NCI-H1930 (cell line): ENCODE data around the gene TUBA1C.
"Not testable (repeated sequence)": the region's sequence is repeated elsewhere in the genome, so short reads cannot be mapped to it uniquely, and the experiment has no call there.

ENCODE experiments used
- DNase-seq, 2 experiments: peaks; one replicate each; lab custom pipeline; 2025; lab: John Stamatoyannopoulos, UW

Gene TUBA1C

GRCh38 chr12:49255857-49256637 lies 8.8 kb upstream of the TUBA1C start:
- no peak for DNase-seq

DNA sequence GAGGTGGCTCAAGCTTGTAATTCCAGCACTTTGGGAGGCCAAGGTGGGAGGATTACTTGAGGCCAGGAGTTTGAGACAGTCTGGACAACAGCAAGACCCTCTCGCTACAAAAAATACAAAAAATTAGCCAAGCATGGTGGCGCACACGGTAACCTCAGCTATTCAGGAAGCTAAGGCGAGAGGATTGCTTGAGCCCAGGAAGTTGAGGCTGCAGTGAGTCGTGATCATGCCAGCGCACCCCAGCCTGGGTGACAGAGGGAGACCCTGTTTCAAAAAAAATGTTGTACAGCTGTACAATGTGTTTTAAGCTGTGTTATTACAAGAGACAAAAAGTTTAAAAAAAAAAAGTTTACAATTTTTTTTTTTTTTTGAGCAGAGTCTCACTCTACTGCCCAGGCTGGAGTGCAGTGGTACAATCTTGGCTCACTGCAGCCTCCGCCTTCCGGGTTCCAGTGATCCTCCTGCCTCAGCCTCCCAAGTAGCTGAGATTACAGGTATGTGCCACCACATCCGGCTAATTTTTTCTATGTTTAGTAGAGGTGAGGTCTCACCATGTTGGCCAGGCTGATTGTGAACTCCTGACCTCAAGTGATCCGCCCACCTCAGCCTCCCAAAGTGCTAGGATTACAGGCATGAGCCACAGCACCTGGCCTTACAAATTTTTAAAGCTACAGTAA lies 7.2 kb upstream of the TUBA1C start:
- not testable (repeated sequence) for DNase-seq

GRCh38 chr12:49259452-49259851 lies 5.4 kb upstream of the TUBA1C start:
- no peak for DNase-seq

DNA sequence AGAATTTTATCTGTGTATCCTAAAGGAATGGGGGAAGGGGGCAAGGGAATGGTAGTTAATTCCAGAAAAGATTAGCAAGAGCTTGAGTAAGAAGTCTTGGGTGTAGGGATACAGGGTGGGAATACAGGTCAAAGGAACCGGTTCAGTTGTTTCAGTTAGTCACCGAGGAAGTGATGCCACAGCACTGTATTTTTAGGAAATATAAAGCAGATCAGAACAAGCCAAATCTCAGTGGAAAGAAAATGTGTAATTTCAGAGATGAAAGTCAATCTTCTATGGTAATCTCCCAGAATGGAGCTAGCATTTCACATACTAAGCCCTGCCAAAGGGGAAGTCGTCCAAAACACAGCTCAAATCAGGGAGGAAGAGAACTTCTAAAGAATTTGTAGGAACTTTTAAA lies 4.7 kb upstream of the TUBA1C start:
- DNase-seq: no peak

GRCh38 chr12:49260571-49261363 lies 4.1 kb upstream of the TUBA1C start:
- DNase-seq: no peak

DNA sequence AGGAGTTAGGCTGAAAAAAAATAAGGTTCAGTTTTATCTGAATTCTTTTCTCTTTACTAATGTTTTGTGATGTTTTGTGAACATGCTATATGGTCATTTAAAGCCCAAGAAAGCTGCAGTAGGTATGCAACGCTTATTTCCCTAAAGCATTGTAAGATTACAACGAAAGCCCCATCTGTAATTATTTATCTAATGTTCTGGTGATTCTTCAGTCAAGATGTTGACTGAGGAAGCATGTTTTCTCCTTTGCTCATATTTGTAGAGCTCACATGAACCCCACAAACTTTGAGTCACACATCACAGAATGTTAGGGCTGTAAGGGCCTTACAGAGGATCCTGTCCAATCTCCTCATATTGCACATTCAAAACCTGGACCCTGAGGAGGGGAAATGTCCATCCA lies 3.2 kb upstream of the TUBA1C start:
- DNase-seq: no peak

DNA sequence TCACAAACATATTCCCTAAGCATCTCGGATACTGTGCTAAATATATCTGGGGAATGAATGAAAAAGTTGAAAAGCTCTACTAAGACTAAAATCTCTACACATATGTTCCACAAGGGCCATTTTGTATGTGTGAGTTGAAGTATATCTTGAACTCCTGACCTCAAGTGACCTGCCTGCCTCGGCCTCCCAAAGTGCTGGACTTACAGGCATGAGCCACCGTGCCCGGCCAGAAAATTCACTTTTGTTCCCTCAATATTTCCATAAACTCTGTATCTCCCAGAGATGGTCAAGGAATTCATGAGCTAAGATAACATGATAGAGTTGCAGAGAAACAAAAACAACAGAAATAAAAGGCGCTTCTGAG lies 1.5 kb upstream of the TUBA1C start:
- no peak for DNase-seq

DNA sequence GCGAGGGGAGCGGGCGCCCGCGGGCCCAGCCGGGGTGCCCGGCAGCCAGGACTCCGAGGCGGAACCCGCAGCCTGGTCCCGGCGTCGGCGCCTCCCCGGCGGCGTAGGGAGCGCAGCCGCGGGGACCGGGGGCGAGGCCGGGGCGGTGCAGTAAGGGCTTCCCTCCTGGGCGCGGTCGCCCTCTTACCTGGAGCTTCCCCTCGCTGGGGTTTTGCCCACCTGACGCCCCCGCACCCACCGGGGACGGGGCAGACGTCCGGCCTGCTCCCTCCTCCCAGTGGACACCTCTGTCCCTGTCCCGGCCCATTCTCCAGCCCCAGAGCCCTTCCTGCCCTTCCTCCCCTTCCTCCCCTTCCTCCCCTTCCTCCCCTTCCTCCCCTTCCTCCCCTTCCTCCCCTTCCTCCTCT lies 413 bp upstream of the TUBA1C start:
- DNase-seq: peak in 1 of 2 experiments; percentile 55

DNA sequence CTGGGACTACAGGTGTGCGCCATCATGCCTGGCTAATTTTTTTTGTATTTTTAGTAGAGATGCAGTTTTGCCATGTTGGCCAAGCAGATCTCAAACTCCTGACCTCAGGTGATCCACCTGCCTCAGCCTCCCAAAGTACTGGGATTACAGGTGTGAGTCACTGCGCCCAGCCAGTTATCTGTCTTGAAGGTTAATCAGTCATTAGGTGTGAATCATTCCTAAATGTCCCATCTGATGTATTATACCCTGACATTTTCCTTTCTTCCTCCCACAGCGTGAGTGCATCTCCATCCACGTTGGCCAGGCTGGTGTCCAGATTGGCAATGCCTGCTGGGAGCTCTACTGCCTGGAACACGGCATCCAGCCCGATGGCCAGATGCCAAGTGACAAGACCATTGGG lies 4.3 kb downstream of the TUBA1C start:
- DNase-seq: not testable (repeated sequence)

- DNase-seq: no peak
Observed at GRCh38 chr12:49272790-49273725, 8.2 kb downstream of the TUBA1C start.

DNA sequence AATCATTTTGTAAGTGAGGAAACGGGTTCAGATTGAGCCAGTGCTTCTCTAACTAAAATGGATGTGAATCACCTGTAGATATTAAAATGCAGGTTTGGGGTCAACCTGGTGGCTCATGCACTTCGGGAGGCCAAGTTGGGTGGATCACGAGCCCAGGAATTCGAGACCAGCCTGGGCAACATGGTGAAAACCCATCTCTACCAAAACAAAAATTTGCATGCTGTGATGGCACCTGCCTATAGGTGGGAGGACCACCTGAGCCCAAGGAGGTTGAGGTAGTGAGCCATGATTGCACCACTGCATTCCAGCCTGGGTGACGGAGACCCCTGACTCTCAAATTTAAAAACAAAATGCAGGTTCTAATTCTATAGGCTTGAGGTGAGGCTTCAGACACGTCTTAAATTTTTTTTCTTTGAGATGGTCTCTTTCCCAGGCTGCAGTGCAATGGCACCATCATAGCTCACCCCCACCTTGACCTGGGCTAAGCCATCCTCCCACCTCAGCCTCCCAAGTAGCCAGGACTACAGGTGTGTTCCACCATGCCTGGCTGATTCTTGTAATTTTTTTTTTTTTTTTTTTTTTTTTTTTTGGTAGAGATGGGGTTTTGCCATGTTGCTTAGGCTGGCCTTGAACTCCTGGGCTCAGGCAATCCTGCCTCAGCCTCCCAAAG lies 9.0 kb downstream of the TUBA1C start:
- DNase-seq: no peak

DNA sequence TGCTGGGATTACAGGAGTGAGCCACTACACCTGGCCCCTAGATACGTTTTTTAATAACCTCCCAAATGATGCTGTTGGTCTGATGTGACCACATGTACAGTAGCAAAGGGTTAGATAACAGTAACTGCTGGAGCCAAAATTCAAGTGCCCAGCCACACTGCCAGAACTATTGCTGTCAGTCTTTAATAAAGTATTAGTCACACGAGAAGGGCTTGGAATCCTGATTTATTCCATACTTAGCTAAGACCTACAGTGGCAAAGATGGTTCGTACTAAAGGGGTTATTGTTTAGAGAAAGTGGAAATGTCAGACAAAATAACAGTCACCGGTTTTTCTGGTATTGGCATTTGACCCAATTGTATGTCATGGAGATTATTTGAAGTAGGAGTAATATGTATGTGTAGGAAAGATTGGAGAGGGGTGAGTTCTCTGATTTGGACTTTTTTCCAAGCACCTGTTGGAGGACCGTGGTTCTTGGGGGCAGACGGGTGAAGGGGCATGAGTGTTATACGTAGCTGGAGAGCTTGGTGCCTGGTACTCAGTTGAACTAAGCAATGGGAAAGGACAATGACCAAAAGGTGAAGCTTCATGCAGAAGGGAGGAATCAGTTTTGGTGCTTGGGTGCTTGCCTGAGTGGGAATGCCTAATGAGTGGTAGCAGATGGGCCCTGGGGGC lies 9.7 kb downstream of the TUBA1C start:
- DNase-seq: no peak

DNA sequence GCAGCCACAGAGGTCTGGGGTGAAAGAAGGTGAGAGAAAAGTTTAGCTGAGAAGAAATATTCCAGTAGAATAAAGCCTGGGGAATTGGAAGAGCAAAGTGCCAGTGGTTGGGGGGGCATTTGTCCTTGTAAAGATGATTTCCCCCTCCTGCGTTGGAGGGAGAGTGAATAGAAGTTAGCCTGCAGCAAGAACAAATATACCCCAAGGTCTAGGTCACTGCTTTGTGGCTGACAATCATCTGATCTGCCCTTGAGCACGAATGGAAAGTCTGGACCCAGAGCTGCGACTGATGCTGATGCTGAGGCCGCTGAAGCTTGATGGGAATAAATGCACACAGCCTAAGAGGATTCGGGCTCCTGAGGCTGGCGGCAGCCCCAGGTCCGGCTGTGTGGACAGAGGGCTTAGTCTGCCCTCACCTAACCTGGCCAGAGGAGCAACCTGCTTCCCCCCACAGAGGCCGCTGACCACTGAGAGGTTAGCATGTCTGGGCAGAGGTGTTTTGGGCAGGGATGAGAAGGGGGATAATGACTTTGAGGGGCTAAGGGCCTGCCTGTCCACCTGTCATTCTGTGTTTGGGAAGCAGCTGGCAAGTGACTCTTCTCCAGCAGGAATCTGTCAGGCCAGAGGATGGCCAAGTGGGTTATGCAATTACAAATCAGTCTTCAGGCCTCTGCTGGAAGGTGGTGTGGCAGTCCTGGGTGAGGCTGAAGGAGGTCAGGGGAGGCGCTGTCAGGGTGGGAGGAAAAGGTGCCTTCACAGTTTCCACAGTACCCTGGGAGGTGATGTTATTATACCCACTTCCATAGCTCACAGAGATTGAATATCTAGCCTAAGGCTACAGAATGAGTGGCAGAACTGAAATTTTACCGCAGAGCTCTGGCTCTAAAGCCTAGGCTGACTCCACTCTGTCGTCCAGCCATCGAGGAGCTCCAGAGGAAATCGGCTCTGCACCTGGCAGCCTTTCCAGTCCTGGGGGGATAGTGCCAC lies 11.7 kb downstream of the TUBA1C start:
- DNase-seq: no peak

GRCh38 chr12:49277466-49277865 lies 12.6 kb downstream of the TUBA1C start:
- DNase-seq: no peak

GRCh38 chr12:49279706-49280159 lies 14.9 kb downstream of the TUBA1C start:
- no peak for DNase-seq

DNA sequence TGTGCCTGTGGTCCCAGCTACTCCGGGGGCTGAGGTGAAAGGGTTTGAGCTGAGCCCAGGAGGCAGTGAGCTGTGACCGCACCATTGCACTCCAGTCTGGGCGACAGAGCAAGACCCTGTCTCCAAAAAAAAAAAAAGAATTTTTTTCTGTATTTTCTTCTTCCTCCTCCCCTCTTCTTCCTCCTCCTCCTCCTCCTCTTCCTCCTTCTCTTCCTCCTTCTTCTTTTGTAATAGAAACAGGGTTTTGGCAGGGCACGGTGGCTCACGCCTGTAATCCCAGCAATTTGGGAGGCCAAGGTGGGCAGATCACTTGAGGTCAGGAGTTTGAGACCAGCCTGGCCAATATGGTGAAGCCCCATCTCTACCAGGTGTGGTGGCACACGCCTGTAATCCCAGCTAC lies 15.7 kb downstream of the TUBA1C start:
- not testable (repeated sequence) for DNase-seq

- no peak for DNase-seq
Observed at GRCh38 chr12:49282302-49282701, 17.4 kb downstream of the TUBA1C start.

DNA sequence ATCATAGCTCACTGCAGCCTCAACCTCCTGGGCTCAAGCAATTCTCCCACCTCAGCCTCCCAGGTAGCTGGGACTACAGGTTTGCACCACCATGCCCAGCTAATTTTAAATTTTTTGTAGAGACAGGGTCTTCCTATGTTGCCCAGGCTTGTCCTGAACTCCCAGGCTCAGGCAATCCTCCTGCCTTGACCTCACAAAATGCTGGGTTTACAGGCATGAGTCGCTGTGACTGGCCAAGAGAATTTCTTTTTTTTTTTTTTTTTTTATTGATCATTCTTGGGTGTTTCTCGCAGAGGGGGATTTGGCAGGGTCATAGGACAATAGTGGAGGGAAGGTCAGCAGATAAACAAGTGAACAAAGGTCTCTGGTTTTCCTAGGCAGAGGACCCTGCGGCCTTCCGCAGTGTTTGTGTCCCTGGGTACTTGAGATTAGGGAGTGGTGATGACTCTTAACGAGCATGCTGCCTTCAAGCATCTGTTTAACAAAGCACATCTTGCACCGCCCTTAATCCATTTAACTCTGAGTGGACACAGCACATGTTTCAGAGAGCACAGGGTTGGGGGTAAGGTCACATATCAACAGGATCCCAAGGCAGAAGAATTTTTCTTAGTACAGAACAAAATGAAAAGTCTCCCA lies 18.0 kb downstream of the TUBA1C start:
- not testable (repeated sequence) for DNase-seq
